NCI-H2227 treated with DMSO at 0.1 percent for 48 hours (cell line): Measurements from ENCODE around the gene ACP3.
"Not testable (repeated sequence)": the region's sequence is repeated elsewhere in the genome, so short reads cannot be mapped to it uniquely, and the experiment has no call there.

Experiments
- DNase-seq: peaks from one replicate; lab custom pipeline; 2025; lab: John Stamatoyannopoulos, UW

Gene ACP3

DNA sequence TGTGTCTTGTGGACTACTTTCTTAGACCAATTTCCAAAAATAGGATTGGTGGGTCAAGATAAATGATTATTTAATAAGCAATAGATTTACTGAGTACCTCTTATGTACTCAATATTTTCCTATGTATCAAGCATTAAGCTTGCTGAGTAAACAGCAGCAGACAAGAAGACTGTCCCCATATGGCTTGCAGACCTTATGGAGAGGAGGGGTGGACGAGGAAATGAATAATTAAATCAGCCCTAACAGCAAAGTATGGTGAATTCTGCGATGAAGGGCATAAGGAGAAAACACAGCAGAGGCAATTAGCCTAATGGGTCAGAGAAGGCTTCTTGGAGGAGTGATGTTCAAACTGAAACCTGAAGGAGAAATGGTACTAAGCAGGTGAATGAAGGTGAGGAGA is 45.1 kb downstream of the ACP3 start:
- DNase-seq: no peak

DNA sequence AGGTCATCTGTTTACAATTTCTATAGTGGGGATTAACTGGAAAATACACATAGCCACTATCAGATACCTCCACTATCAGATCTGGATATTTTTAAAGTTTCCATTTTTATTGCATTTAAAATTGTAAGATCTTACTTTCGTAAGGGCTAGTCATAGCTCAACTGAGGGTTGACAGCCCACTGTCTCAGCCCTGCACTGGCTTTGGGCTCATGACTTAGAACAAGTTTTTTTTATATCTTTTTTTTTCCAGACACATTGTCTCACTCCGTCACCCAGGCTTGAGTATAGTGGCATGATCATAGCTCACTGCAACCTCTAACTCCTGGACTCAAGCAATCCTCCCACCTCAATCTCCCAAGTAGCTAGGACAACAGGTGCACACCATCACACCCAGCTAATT is 51.3 kb downstream of the ACP3 start:
- no peak for DNase-seq

DNA sequence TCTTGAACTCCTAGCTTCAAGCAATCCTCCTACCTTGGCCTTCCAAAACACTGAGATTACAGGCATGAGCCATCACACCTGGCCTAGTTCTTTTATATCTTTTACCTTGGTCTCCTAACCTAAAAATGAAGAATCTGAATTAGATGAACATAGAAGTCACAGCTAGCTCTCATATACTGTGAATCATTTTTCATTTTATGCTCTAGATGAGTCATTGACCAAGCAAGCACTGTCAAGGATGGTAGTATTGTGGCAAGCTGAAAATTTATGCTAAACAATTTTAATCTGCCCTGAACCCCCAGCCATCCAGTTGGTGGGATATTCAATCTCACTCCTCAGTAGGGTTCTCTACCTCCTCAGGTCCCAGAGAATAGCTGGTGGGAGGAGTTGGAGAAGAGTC is 51.8 kb downstream of the ACP3 start:
- no peak for DNase-seq

DNA sequence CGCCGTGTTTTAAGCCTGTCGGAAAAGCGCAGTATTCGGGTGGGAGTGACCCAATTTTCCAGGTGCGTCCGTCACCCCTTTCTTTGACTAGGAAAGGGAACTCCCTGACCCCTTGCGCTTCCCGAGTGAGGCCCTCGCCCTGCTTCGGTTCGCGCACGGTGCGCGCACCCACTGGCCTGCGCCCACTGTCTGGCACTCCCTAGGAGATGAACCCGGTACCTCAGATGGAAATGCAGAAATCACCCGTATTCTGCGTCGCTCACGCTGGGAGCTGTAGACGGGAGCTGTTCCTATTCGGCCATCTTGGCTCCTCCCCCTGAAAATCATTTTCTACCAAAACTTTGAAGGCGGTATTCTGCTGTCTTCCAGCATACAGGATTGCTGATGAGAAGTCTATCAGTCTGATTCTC is 59.7 kb downstream of the ACP3 start:
- DNase-seq: peak; percentile 20

DNA sequence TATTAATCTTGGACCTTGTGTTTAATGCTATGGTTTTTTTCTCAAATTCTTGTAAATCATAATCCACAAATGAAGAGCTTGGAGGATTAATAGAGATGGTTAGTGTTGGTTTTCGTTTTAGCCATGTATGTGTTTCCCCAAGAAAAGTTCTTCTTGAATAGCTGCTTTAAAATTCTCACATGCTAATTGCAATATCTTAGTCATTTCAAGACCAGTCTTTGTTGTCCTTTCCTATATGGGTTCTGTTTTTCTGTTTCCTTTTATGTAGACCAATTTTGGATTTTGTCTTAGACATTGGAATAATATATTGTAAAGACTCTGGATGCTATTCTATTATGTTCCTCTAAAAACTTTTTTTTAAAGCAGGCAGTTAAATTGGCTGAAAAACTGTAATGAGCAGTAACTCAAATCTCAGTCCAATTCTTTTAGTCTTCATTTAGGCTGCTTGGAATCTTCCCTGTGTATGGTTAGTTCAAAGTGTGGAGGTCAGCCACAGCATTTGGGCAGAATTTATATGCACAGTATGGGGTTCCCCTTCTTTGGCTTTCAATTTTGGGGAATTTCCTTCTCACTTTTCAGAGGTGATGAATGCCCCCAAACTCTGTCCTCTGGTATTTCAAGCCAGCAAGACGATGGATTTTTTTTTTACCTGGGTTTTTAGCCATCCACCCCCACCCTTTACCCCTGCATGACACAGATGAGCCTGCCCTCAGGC is 61.0 kb downstream of the ACP3 start:
- no peak for DNase-seq

DNA sequence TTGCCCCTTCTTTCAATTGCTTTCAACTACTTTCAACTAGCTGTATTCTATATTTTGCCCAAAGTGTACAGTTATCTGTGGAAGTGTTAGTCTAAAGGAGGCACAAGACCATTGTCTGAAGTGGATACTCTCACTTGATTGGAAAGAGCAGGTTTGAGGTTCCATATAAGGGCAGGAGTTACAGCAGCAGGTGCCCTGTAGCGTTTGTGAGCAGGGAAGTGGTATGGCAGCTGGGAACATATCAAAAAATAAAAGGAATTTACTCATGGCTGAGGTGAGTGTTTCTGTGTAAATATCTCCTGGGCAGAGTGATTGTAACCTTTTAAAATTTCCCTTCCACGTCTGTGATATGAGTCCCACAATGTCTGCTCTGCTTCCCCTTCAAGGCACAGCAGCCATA is 61.6 kb downstream of the ACP3 start:
- DNase-seq: no peak

DNA sequence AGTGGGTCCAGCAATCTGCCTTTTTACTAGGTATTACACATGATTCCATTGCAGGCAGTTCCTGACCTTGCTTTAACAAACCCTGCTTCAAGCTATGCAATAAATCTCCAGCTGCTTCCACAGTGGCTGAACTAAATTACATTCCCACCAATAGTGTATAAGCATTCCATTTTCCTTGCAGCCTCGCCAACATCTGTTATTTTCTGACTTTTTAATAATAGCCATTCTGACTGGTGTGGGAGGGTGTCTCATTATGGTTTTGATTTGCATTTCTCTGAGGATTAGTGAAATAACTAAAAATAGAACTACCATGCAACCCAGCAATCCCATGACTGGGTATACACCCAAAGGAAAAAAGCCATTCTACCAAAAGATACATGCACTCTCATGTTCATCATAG is 63.7 kb downstream of the ACP3 start:
- DNase-seq: no peak

DNA sequence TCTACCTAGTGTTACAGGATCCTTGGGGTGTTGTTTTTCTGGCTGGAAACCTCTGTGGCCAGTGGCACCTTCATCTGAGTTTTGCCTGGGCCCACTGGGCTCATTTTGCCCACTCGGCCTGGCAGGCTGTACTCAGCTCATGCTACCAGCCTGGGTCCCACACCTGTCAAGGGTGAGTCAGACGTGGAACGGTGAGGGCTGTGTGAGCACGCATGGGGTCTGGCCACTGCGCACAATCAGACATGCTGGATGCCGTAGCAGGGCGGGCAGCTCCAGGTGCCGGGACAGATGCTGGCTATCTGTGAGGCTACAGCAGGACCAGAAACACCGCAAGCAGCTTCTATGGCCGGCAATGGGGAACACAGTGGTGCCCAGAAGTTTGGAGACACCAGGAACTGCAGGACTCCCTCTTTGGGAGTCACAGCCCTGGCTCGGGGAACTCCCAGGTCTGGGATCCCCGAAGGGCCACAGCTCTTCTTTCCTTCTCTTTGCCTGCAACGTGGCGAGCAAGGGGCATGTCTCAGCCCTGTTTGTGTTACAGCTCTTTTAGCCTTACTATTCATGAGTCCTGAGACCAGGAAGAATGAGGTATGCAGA is 64.2 kb downstream of the ACP3 start:
- no peak for DNase-seq

DNA sequence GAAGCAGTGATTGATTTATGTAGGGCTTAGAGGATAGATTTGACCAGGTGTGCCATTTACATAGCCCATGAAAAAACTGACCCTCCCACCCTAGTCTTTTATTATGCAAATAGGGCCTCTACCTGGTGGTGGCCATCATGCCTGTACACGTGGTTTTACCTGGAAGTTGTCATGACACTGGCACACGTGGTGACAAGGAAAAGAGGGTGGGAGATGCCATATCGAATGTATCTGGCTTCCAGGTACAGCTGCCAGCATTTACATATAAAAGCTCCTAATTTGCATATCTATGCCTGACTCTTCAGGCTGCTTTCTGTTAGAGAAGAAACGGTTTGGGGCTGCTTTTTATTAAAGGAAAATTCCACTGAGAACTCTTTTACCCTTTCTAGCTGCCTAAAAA is 65.1 kb downstream of the ACP3 start:
- no peak for DNase-seq

DNA sequence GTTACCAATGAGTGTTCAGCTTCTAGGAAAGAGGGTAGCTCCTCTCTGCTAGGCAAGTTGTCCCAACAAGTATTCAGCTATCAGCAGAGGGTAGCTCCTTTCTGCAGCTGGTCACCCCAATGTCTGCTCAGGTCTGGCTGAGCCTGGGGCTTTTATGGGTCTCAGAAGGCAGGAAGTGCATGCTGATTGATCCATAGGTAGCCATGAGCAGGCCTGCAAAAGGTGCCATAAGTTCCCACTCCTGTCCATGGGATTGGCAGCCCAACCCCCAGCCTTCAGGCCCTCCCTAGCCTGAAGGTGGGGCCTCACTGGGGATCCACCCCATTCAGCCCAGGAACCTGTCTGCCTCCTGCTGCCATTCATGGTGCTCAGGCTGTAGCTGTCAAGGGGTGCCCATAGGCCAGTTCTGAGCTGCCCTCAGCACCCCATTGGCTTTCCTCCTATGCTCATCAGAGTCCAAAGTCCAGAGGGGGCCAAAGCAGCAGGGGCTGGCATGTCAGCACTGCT is 65.5 kb downstream of the ACP3 start:
- no peak for DNase-seq

DNA sequence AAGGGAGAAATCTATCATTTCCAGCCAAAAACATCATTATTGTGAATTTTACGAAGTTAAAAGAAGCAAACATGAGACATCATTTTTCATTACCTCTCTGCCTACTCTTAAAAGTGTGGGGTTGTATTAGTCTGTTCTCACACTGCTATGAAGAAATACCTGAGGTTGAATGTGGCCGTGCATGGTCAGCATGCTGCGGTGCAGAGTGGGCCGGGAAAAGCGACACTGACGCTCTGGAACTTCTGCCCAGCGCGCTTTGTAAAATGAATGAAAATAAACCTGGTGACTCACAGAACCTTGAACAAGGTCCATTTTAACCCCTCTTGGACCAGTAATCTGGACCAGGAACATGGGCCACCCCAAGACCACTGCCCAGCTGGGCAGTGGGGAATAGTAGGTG is 69.1 kb downstream of the ACP3 start:
- DNase-seq: no peak

DNA sequence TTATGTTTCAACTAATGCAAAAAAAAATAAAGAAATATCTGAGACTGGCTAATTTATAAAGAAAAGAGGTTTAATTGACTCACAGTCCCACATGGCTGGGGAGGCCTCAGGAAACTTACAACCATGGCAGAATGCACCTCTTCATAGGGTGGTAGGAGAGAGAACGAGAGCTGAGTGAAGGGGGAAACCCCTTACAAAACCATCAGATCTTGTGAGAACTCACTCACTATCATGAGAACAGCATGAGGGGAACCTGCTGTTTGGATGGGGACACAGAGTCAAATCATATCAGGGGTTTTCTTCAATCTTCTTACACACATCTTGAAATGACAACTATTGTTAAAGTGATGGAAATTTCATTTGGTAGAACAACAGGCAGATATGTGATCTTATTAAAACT is 75.5 kb downstream of the ACP3 start:
- DNase-seq: not testable (repeated sequence)

DNA sequence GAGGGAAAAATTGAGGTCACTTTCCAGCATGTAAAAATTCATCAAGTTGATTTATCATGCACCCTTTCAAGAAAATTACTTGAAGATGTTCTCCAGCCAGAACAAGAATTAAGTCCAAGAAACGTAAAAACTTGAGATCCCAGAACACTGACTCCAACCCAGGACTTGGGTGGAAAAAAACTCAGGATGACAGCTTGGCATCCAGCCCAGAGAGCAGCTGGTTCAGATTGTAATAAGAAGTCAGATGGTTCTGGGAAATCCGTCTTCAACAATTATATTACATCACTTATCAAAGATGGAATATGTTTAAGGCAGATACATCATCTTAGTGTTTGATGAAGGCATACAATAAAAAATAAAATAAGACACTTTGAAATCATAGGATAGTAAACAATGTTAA is 77.1 kb downstream of the ACP3 start:
- no peak for DNase-seq

DNA sequence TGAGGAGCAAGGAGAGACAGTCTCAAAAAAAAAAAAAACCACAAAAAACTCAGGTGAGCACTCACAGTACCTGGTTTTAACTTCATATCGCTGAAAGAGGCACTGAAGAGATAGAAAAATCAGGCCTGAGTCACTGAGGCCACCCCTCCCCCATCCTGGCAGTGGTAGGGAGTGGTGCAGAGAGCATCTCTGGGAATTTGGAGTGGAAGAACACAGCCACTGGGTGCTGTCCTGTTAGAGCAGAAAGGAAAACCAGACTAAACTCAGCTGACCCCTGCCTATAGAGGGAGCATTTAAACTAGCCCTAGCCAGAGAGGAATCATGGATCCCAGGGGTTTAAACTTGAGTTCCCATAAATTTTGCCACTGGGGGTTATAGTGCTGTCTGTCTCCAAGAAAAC is 77.9 kb downstream of the ACP3 start:
- DNase-seq: no peak

DNA sequence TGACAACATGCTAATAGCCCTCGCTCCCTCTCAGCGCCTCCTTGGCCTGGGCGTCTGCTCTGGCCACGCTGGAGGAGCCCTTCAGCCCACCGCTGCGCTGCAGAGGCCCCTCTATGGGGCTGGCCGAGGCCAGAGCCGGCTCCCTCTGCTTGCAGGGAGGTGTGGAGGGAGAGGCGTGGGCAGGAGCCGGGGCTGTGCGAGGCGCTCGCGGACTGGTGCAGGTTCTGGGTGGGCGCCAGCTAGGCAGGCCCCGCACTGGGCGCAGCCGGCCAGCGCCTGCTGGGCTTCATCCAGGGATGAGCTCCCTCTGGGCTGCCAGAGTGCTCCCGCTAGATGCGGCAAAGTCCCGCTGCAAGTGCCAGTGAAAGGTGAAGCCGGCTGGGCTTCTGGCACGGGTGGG is 79.0 kb downstream of the ACP3 start:
- DNase-seq: no peak

DNA sequence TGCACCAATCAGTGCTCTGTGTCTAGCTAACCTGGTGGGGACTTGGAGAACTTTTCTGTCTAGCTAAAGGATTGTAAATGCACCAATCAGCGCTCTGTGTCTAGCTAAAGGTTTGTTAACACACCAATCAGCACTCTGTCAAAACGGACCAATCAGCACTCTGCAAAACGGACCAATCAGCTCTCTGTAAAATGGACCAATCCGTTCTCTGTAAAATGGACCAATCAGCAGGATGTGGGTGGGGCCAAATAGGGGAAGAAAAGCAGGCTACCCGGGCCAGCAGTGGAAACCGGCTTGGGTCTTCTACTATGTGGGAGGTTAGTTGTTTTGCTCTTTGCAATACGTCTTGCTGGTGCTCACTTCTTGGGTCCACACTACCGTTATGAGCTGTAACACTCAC is 79.6 kb downstream of the ACP3 start:
- not testable (repeated sequence) for DNase-seq

DNA sequence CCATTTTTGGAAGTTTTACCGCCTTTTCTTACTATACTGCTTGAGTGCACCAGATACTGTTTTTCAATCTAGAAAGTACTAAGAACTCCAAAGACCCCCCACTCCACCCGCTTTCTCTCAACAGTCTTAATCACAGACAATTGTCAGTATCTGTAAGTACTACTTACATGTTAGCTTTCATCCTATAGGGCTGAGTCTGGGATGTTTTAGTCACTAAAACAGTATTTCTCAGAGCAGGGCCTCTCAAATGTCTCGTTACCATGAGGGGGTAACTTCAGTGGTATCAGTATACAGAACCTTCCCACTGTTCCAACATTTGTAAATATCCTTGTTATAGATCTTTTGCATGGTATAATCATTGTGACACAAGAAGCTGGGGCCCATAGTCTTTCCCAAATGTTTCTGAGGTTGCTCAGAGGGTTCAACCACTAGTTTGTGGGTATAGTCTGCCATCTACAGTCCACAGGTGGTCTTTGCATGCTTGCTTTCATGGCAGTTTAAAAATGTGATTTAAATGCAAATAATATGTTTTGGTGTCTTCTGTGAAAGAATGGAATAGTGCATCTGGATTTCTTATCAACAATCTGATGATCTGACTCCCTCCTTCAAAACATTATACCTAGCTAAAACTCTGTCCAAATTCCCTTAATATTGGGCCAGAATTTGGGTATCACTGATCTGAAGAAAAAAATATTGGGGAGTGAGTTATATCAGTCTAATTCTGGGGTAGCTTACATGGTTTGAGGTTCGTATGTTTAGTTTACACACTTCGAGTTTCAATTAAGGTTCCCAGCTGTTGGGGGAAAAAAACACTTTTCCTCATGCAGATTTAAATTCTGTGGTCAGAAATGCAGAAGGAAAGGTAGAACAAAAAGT is 82.1 kb downstream of the ACP3 start:
- DNase-seq: peak; percentile 18

DNA sequence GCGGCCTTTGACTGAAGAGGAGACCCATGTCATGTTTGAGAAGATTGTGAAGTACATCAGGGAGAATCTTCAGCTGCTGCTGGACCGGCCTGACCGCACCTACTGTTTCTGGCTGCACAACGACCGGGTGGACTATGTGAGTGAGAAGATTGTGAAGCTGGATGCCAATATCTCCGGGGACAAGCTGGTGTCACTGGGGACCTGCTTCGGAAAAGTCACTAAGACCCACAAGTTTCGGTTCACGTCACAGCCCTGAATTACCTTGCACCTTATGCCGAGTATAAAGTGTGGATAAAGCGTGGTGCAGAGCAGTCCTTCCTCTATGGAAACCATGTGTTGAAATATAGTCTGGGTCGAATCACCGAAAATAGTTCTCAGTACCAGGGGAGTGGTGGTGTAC is 84.0 kb downstream of the ACP3 start:
- DNase-seq: no peak

DNA sequence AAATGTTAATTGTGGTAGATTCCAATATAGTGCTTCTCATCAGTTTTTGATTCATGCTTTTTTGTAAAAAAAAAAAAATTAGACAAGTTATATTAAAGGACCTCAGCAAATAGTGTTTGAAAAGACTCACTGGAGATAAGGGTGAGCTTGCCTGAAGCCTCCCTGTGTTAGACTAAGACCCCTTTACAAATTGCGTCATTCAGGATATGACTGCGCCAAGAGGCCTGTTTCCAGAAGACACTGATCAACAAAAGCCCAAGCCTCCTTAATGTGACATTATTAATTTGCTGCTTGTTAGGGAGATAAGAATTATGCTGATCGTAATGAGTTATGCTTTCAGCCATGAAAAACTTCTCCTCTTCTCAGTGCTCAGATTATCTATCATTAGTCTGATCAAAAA is 87.1 kb downstream of the ACP3 start:
- no peak for DNase-seq

DNA sequence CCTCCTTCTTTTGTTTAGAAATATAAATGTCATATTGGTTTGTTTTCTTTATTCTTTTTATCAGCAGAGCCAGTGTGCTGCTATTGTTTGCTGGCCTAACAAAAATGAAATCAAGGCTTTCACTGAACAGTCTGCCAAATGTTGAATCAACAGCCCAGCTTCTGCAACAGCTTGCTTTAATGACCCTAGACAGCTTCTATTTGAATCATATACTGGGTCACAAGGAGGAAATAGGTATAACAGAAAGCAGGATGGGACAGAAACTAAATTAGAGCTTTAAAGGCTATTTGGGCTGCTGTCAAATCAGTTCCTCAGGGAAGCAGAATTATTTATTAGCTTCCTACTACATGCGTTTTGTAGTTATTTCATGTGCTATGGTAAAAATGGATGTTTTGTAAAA is 88.0 kb downstream of the ACP3 start:
- DNase-seq: no peak

DNA sequence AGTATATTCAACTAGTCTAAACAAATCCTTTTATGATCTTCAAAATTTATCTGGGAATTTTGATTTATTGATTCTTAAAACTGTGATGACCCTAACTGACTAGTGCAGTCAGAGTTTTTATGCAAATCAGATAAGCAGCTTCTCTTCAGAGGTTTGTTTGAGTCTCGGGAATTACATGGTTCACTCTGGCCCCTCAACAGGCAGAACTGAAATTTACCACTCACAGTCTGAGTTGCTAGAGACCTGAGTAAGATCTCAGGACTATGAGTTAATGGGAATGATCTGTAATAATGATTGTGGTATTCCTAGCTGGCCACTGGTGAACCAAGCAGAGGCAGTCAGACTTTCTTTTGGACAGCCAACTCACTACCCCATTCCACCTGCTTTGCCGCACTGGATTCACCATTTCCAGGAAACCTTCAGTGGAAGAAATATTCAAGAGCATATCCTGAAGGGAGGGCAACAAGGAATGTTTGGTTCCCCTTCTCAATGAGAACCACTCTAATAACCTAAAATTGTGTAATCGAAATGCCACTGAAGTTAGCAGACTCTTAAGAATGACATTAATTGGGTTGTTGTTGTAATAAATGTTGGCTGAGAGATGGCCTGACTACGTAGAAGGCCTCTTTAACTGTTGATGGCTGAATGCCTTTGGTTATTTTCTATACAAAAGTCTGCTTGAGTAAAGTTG is 88.5 kb downstream of the ACP3 start:
- no peak for DNase-seq

DNA sequence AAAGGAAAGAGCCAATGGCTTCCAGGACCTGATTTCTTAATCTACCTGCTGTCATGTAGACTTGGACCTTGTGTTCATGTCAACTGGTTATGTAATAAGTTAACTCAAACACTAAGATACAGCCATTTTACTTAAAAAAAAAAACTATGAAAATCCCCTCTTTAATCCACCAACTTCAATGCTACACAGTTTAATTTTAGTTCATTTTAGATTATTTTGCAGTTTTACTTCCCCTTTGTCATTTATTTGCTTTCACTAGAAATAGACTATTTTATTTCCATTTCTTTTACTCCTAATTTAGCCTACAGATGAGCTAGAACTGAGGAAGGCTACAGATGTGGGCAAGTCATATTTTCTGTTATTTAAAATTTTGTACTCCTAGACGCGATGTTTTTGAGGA is 89.4 kb downstream of the ACP3 start:
- no peak for DNase-seq
